ENCODE results near the gene EIF1. TPM values are rescaled to one million over a fixed set of nuclear protein-coding genes. Genes with fewer than 3 reads are reported as not detected.

Gene EIF1
- total and polyA plus RNA-seq, 2 donors from 2014 or later: 842 to 1,166 TPM

- Histone ChIP-seq H3K9me3 (ENCODE audit: control insufficient read depth in 2 of 3, insufficient read depth in 1 of 3, low read length in 3 of 3) (peaks cover 0 to 2% (median 0%) of the 10 kb centered on the region in 3 donors), H3K4me3 (ENCODE audit: low read length in 3 of 3) (no peak overlapping the region), H3K27me3 (ENCODE audit: control insufficient read depth, insufficient read depth, low read length) (no peaks in the 10 kb centered on the region), H3K27ac (ENCODE audit: low read depth in 2 of 2, low read length in 2 of 2) (peak overlapping the region; percentile 94), H3K9ac (ENCODE audit: low read length in 3 of 3) (peak overlapping the region in 1 of 3 donors; percentile 58), H3K4me1 (ENCODE audit: control insufficient read depth in 2 of 3, insufficient read depth in 2 of 3, low read depth in 1 of 3, low read length in 3 of 3) (peaks cover 6 to 60% (median 42%) of the 10 kb centered on the region in 3 donors), H3K36me3 (ENCODE audit: control insufficient read depth in 2 of 3, insufficient read depth in 3 of 3, low read length in 3 of 3) (no peaks in the 10 kb centered on the region)
- TF ChIP-seq, protein P1, sequence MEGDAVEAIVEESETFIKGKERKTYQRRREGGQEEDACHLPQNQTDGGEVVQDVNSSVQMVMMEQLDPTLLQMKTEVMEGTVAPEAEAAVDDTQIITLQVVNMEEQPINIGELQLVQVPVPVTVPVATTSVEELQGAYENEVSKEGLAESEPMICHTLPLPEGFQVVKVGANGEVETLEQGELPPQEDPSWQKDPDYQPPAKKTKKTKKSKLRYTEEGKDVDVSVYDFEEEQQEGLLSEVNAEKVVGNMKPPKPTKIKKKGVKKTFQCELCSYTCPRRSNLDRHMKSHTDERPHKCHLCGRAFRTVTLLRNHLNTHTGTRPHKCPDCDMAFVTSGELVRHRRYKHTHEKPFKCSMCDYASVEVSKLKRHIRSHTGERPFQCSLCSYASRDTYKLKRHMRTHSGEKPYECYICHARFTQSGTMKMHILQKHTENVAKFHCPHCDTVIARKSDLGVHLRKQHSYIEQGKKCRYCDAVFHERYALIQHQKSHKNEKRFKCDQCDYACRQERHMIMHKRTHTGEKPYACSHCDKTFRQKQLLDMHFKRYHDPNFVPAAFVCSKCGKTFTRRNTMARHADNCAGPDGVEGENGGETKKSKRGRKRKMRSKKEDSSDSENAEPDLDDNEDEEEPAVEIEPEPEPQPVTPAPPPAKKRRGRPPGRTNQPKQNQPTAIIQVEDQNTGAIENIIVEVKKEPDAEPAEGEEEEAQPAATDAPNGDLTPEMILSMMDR (IDR thresholded peaks at IDR 0.05; ENCODE audit: borderline replicate concordance, extremely low read depth, insufficient read depth): no peak
- DNase-seq: peak in 1 of 5 donors; percentile 66
- no peak for FAIRE-seq
- intact Hi-C loops (cut with DNase I): no loop called here
Observed at GRCh38 chr17:41654678-41655607, 33.7 kb upstream of the EIF1 start.

DNA sequence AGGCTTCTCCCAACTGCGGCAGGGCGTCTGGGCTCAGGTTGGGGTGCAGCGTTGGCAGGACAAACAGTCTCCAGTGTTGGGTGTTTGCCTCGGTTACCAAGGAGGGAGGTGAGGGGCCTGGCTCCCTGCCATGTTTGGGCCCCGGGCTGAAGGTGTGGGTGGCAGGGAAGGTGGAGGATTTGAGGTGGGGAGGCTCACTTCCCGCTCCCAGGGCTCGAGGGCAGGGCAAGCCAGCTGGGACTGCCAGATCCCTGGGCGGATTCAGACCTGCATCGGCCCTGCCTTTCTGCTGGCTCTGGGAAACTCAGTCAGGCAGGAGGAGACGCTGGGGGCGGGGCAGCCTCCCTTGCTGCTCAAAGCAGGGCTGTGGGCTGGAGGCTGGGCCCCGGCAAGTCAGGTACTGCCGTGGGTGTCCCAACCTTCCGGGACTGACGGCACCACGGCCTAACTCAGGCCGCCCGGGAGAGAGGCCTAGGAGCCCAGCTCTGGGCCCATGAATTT, 33.0 kb upstream of the EIF1 start:
- intact Hi-C loops (cut with DNase I): no loop called here
- Histone ChIP-seq H3K4me1 (ENCODE audit: control insufficient read depth in 2 of 3, insufficient read depth in 2 of 3, low read depth in 1 of 3, low read length in 3 of 3) (peaks cover 6 to 60% (median 42%) of the 10 kb centered on the region in 3 donors), H3K27me3 (ENCODE audit: control insufficient read depth, insufficient read depth, low read length) (no peaks in the 10 kb centered on the region), H3K27ac (ENCODE audit: low read depth in 2 of 2, low read length in 2 of 2) (peak overlapping the region; percentile 94), H3K36me3 (ENCODE audit: control insufficient read depth in 2 of 3, insufficient read depth in 3 of 3, low read length in 3 of 3) (no peaks in the 10 kb centered on the region), H3K9me3 (ENCODE audit: control insufficient read depth in 2 of 3, insufficient read depth in 1 of 3, low read length in 3 of 3) (peaks cover 0 to 2% (median 0%) of the 10 kb centered on the region in 3 donors), H3K4me3 (ENCODE audit: low read length in 3 of 3) (no peak overlapping the region), H3K9ac (ENCODE audit: low read length in 3 of 3) (peak overlapping the region in 2 of 3 donors; percentile 29 to 71)
- no peak for FAIRE-seq
- peak; percentile 83 to 97 (median 89) for DNase-seq
- TF ChIP-seq, protein P1 (IDR thresholded peaks at IDR 0.05; ENCODE audit: borderline replicate concordance, extremely low read depth, insufficient read depth): no peak

DNA sequence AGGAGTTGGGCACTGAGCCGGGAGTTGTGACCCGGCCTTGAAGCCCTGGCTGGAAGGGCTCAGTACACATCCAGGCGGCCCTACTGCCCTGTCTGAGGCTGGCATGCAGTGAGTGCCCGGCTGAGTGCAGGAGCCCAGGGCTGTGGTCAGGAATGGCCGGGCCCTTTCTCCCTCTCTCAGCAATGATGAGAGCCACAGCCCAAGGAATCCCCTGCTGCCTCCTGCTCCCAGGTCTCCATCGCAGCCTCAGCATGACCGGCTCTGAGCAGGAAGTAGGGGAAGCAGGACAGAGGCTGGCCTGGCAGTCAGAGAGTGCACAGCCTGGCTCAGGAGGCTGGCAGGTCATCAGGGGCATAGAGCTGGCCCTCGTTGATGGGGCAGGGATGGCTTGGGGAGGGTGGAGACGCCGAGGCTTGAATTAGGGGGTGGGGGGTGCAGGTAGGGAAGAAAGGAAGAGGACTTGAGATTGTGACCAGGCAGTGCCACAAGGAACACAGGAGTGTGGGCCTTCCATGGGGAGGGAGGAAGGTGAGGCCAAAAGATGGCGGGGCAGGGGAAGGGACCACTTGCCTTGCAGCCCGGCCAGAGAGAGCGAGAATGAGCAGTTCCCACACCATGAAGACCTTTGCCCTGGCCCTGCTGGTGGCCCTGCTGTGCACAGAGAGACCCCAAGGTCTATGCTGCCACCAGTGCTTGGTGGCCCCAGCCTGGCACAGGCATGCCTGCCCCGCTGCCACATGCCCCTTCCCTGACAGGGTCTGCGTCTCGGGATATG, 32.2 kb upstream of the EIF1 start:
- H3K4me1 ChIP-seq (ENCODE audit: control insufficient read depth in 2 of 3, insufficient read depth in 2 of 3, low read depth in 1 of 3, low read length in 3 of 3): peaks cover 6 to 54% (median 38%) of the 10 kb centered on the region in 3 donors
- FAIRE-seq (no peak), DNase-seq (peak in 2 of 5 donors; percentile 46 to 65)
- intact Hi-C loops (cut with DNase I): no loop called here
- H3K36me3 ChIP-seq (ENCODE audit: control insufficient read depth in 2 of 3, insufficient read depth in 3 of 3, low read length in 3 of 3): no peaks in the 10 kb centered on the region
- peaks cover 0 to 2% (median 0%) of the 10 kb centered on the region in 3 donors for H3K9me3 ChIP-seq (ENCODE audit: control insufficient read depth in 2 of 3, insufficient read depth in 1 of 3, low read length in 3 of 3)
- H3K4me3 ChIP-seq (ENCODE audit: low read length in 3 of 3): no peak overlapping the region
- peak overlapping the region in 2 of 3 donors; percentile 29 to 71 for H3K9ac ChIP-seq (ENCODE audit: low read length in 3 of 3)
- H3K27me3 ChIP-seq (ENCODE audit: control insufficient read depth, insufficient read depth, low read length): no peaks in the 10 kb centered on the region
- TF ChIP-seq, protein P1 (IDR thresholded peaks at IDR 0.05; ENCODE audit: borderline replicate concordance, extremely low read depth, insufficient read depth): no peak
- H3K27ac ChIP-seq (ENCODE audit: low read depth in 2 of 2, low read length in 2 of 2): peak overlapping the region; percentile 94
